ENCODE data around the gene CBX4. TPM values are rescaled to one million over a fixed set of nuclear protein-coding genes. Genes with fewer than 3 reads are reported as not detected.

The CBX4 gene
- total and polyA plus RNA-seq, 2 of the 13 experiments (the other 11 are each of a cell fraction or from before 2014, with no cell fraction given), result 25.8 to 50.8 TPM

- TF ChIP-seq, protein P1, sequence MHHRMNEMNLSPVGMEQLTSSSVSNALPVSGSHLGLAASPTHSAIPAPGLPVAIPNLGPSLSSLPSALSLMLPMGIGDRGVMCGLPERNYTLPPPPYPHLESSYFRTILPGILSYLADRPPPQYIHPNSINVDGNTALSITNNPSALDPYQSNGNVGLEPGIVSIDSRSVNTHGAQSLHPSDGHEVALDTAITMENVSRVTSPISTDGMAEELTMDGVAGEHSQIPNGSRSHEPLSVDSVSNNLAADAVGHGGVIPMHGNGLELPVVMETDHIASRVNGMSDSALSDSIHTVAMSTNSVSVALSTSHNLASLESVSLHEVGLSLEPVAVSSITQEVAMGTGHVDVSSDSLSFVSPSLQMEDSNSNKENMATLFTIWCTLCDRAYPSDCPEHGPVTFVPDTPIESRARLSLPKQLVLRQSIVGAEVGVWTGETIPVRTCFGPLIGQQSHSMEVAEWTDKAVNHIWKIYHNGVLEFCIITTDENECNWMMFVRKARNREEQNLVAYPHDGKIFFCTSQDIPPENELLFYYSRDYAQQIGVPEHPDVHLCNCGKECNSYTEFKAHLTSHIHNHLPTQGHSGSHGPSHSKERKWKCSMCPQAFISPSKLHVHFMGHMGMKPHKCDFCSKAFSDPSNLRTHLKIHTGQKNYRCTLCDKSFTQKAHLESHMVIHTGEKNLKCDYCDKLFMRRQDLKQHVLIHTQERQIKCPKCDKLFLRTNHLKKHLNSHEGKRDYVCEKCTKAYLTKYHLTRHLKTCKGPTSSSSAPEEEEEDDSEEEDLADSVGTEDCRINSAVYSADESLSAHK (CRISPR knock-in tag; IDR thresholded peaks at IDR 0.05; ENCODE audit: borderline replicate concordance), result no peak
- no peak for TF ChIP-seq PCBP2 (optimal IDR thresholded peaks at IDR 0.05; ENCODE audit: low read depth, low read length, poor library complexity, severe bottlenecking)
- TF ChIP-seq ETV6 (CRISPR knock-in tag; conservative IDR thresholded peaks at IDR 0.05), result no peak
- TF ChIP-seq HDAC6 (IDR thresholded peaks at IDR 0.05; ENCODE audit: low read depth, low read length), result no peak
- TF ChIP-seq ZNF205 (CRISPR knock-in tag; IDR thresholded peaks at IDR 0.05), result no peak
- no peak for TF ChIP-seq ZNF3 (CRISPR knock-in tag; IDR thresholded peaks at IDR 0.05)
- TF ChIP-seq ZNF878 (CRISPR knock-in tag; IDR thresholded peaks at IDR 0.05), result 0 out of 2 replicates have a peak, but pooled peaks have one; percentile 52
- peak; percentile 76 for TF ChIP-seq HNRNPLL (IDR thresholded peaks at IDR 0.05; ENCODE audit: low read depth, low read length, poor library complexity, severe bottlenecking)
- TF ChIP-seq NCOA2 (CRISPR knock-in tag; IDR thresholded peaks at IDR 0.05), result no peak
- TF ChIP-seq MTA1 (CRISPR knock-in tag; IDR thresholded peaks at IDR 0.05; ENCODE audit: borderline replicate concordance), result peak; percentile 79
- no peak for TF ChIP-seq MZF1 (CRISPR knock-in tag; IDR thresholded peaks at IDR 0.05; ENCODE audit: borderline replicate concordance)
- TF ChIP-seq SP5 (CRISPR knock-in tag; IDR thresholded peaks at IDR 0.05; ENCODE audit: borderline replicate concordance, low read depth), result no peak; the same call in none of the 2 replicates
- TF ChIP-seq CEBPB (IDR thresholded peaks at IDR 0.05; ENCODE audit: borderline replicate concordance, low read depth, low read length), result no peak
- no peak for TF ChIP-seq LCORL (IDR thresholded peaks at IDR 0.05)
- TF ChIP-seq LCORL (CRISPR knock-in tag; IDR thresholded peaks at IDR 0.05), result peak; percentile 90
- no peak for TF ChIP-seq TMF1 (CRISPR knock-in tag; IDR thresholded peaks at IDR 0.05; ENCODE audit: low read depth)
- no peak for TF ChIP-seq KLF13 (CRISPR knock-in tag; IDR thresholded peaks at IDR 0.05)
- no peak for TF ChIP-seq ZNF446 (CRISPR knock-in tag; IDR thresholded peaks at IDR 0.05)
- TF ChIP-seq ZNF703 (CRISPR knock-in tag; IDR thresholded peaks at IDR 0.05; ENCODE audit: borderline replicate concordance), result peak; percentile 29; the same call in 1 of the 2 replicates
- TF ChIP-seq ZNF883 (CRISPR knock-in tag; IDR thresholded peaks at IDR 0.05; ENCODE audit: not compliant biosample characterization), result peak; percentile 90
- peak; percentile 75 for TF ChIP-seq ZNF629 (CRISPR knock-in tag; conservative IDR thresholded peaks at IDR 0.05)
- TF ChIP-seq ZNF546 (CRISPR knock-in tag; conservative IDR thresholded peaks at IDR 0.05), result peak; percentile 92
- TF ChIP-seq CHD2 (IDR thresholded peaks at IDR 0.05; ENCODE audit: low read depth, low read length), result peak; percentile 13; the same call in 1 of the 2 replicates
- no peak for TF ChIP-seq BCLAF1 (IDR thresholded peaks at IDR 0.05)
- no peak for TF ChIP-seq MTA3 (CRISPR knock-in tag; IDR thresholded peaks at IDR 0.05)
Observed at GRCh38 chr17:79832218-79833109, 6.8 kb downstream of the CBX4 start (continued).
